Upper lobe of left lung (tissue), 6 donors: ENCODE data around the gene MCMBP. TPM values are rescaled to one million over a fixed set of nuclear protein-coding genes. Genes with fewer than 3 reads are reported as not detected.
A peak's percentile ranks its signal among the peaks of the same experiment; 100 is the strongest.
"Not testable (repeated sequence)": the region's sequence is repeated elsewhere in the genome, so short reads cannot be mapped to it uniquely, and the experiment has no call there.

ENCODE experiments used
- ATAC-seq, 2 donors: fragments of 200-7000 bp; cut with Tn5 transposase; one replicate each; pipeline ENCODE4 v1.9.1; 2022; ENCODE audit warnings: mild to moderate bottlenecking in 2 of 2, moderate library complexity in 2 of 2; ENCODE audit not compliant: low FRiP score in 2 of 2
- DNase-seq, 2 donors: peaks; one replicate each; pipeline ENCODE4 v3.0.0-alpha.2; 2019 to 2020
- H3K27ac ChIP-seq, 4 donors: fragments of 200-600 bp; sonication (generic); one replicate each; pipeline ENCODE4 v1.5.1; 2016 to 2019
- H3K27me3 ChIP-seq, 4 donors: fragments of 200-600 bp; sonication (generic); one replicate each; pipeline ENCODE4 v1.5.1; 2017 to 2019
- H3K36me3 ChIP-seq, 4 donors: fragments of 200-600 bp; sonication (generic); one replicate each; pipeline ENCODE4 v1.5.1; 2016 to 2019
- H3K4me1 ChIP-seq, 4 donors: fragments of 200-600 bp; sonication (generic); one replicate each; pipeline ENCODE4 v1.5.1; 2018 to 2019
- H3K4me3 ChIP-seq, 4 donors: fragments of 200-600 bp; sonication (generic); one replicate each; pipeline ENCODE4 v1.5.1; 2017 to 2019; ENCODE audit warnings: mild to moderate bottlenecking in 2 of 4, moderate library complexity in 1 of 4
- H3K9me3 ChIP-seq, 4 donors: fragments of 200-600 bp; sonication (generic); one replicate each; pipeline ENCODE4 v1.5.1; 2018 to 2019
- CTCF ChIP-seq, 6 experiments: fragments of 450-650 bp in 4 of 6; fragments of 200-600 bp in 2 of 6; sonication (generic) in 2 of 6; IDR thresholded peaks; one replicate each; pipeline ENCODE4 v1.5.1; 2016 to 2019; ENCODE audit warnings: antibody characterized with exemption in 6 of 6
- EP300 ChIP-seq, 4 donors: sonication (generic); formaldehyde crosslinking; IDR thresholded peaks; one replicate each; pipeline ENCODE4 v1.5.1; 2017; ENCODE audit warnings: antibody characterized with exemption in 4 of 4, control low read depth in 2 of 4
- POLR2A ChIP-seq, 4 donors: fragments of 450-650 bp; IDR thresholded peaks; one replicate each; pipeline ENCODE4 v1.5.1; 2016 to 2017; ENCODE audit warnings: antibody characterized with exemption in 4 of 4, mild to moderate bottlenecking in 2 of 4
- POLR2AphosphoS5 ChIP-seq, 2 donors: sonication (generic); formaldehyde crosslinking; IDR thresholded peaks; one replicate each; pipeline ENCODE4 v1.5.1; 2017; ENCODE audit warnings: antibody characterized with exemption in 2 of 2
- WGBS, 2 donors: methylation state at CpG; one replicate each; pipeline ENCODE4 v1.1.5; 2017 to 2018; 5-methylcytosine and 5-hydroxymethylcytosine counted together
- total RNA-seq, 6 donors: library from RNA; depleted of rRNA in 4 of 6; stranded (reverse); fragments of >200 nt in 4 of 6; gene quantifications; one replicate each; pipeline versions ENCODE4 v1.1.0 to v1.2.1, GENCODE V29; 2016 to 2021
- donor health status: DM: no; HTN: no; CAD: no; lungs with moderate emphysema.
- donor health status: DM: no; HTN: yes; CAD: no; lungs with severe emphysema.

The MCMBP gene
- total RNA-seq, 6 donors from 2014 or later = 31.2 to 60.8 (median 50.7) TPM

GRCh38 chr10:119801176-119801575 lies 71.5 kb downstream of the MCMBP start:
- H3K4me1 ChIP-seq = no peaks in the 10 kb centered on the region
- DNase-seq = no peak
- H3K4me3 ChIP-seq = no peak overlapping the region
- H3K9me3 ChIP-seq = no peaks in the 10 kb centered on the region
- WGBS, 2 donors = 92 to 93% methylated on average over 2 of the region's 2 CpGs
- TF ChIP-seq CTCF (IDR thresholded peaks at IDR 0.05) (no peak), POLR2AphosphoS5 (IDR thresholded peaks at IDR 0.05) (no peak), POLR2A (IDR thresholded peaks at IDR 0.05) (no peak), EP300 (IDR thresholded peaks at IDR 0.05) (no peak)
- H3K36me3 ChIP-seq = peaks cover 0 to 33% (median 7%) of the 10 kb centered on the region in 4 donors
- ATAC-seq = no peak
- H3K27me3 ChIP-seq = no peaks in the 10 kb centered on the region
- no peak overlapping the region for H3K27ac ChIP-seq

GRCh38 chr10:119796039-119796438 lies 76.6 kb downstream of the MCMBP start:
- 95 to 98% methylated on average over 6 of the region's 6 CpGs for WGBS, 2 donors
- TF ChIP-seq EP300 (IDR thresholded peaks at IDR 0.05) = no peak
- no peak for TF ChIP-seq POLR2AphosphoS5 (IDR thresholded peaks at IDR 0.05)
- no peak for TF ChIP-seq CTCF (IDR thresholded peaks at IDR 0.05)
- no peak for TF ChIP-seq POLR2A (IDR thresholded peaks at IDR 0.05)
- no peaks in the 10 kb centered on the region for H3K27me3 ChIP-seq
- H3K4me3 ChIP-seq = no peak overlapping the region
- H3K27ac ChIP-seq = no peak overlapping the region
- DNase-seq = no peak
- no peaks in the 10 kb centered on the region for H3K4me1 ChIP-seq
- H3K9me3 ChIP-seq = no peaks in the 10 kb centered on the region
- no peak for ATAC-seq
- H3K36me3 ChIP-seq = peaks cover 0 to 22% (median 0%) of the 10 kb centered on the region in 4 donors

- not testable (repeated sequence) for ATAC-seq, H3K9me3 ChIP-seq, H3K4me3 ChIP-seq, H3K4me1 ChIP-seq, H3K27ac ChIP-seq, H3K27me3 ChIP-seq
- peak in 1 of 2 donors; percentile 52 for DNase-seq
- WGBS, 2 donors = 98% methylated on average over 18 of the region's 32 CpGs; no CpG with 5 or more reads in 1 of the 2 donors
- H3K36me3 ChIP-seq = peaks cover 0 to 22% (median 0%) of the 10 kb centered on the region in 4 donors
These were observed 77.5 kb downstream of the MCMBP start for GRCh38 chr10:119795101-119795500.

GRCh38 chr10:119786117-119786769 lies 86.4 kb downstream of the MCMBP start:
- H3K4me3 ChIP-seq = no peak overlapping the region
- H3K27ac ChIP-seq = no peak overlapping the region
- H3K36me3 ChIP-seq = no peaks in the 10 kb centered on the region
- no peaks in the 10 kb centered on the region for H3K27me3 ChIP-seq
- H3K9me3 ChIP-seq = no peaks in the 10 kb centered on the region
- H3K4me1 ChIP-seq = peaks cover 0 to 6% (median 4%) of the 10 kb centered on the region in 4 donors
- DNase-seq (no peak), ATAC-seq (peak in 1 of 2 donors; percentile 58)
- TF ChIP-seq POLR2AphosphoS5 (IDR thresholded peaks at IDR 0.05) (no peak), POLR2A (IDR thresholded peaks at IDR 0.05) (no peak), CTCF (IDR thresholded peaks at IDR 0.05) (no peak), EP300 (IDR thresholded peaks at IDR 0.05) (no peak)
- WGBS, 2 donors = 60 to 64% methylated on average over 5 of the region's 5 CpGs

GRCh38 chr10:119784340-119785067 lies 88.1 kb downstream of the MCMBP start:
- Histone ChIP-seq H3K4me1 (peaks cover 0 to 6% (median 4%) of the 10 kb centered on the region in 4 donors), H3K27me3 (no peaks in the 10 kb centered on the region), H3K27ac (no peak overlapping the region), H3K36me3 (no peaks in the 10 kb centered on the region), H3K9me3 (no peaks in the 10 kb centered on the region), H3K4me3 (no peak overlapping the region)
- ATAC-seq (no peak), DNase-seq (no peak)
- TF ChIP-seq POLR2A (IDR thresholded peaks at IDR 0.05) = no peak
- TF ChIP-seq CTCF (IDR thresholded peaks at IDR 0.05) = no peak
- TF ChIP-seq EP300 (IDR thresholded peaks at IDR 0.05) = no peak
- no peak for TF ChIP-seq POLR2AphosphoS5 (IDR thresholded peaks at IDR 0.05)
- 42 to 51% methylated on average over 7 of the region's 7 CpGs for WGBS, 2 donors
